Measurements from ENCODE around the gene PDE3B.
A peak's percentile ranks its signal among the peaks of the same experiment; 100 is the strongest.
"Not testable (repeated sequence)": the region's sequence is repeated elsewhere in the genome, so short reads cannot be mapped to it uniquely, and the experiment has no call there.

The PDE3B gene

GRCh38 chr11:14727746-14728145, 84.1 kb downstream of the PDE3B start:
- ATAC-seq = peak; percentile 47; the same call in 1 of the 3 replicates
- TF ChIP-seq BACH2 (CRISPR knock-in tag; IDR thresholded peaks at IDR 0.05; ENCODE audit: borderline replicate concordance) = no peak
- no peak for TF ChIP-seq ESRRG (CRISPR knock-in tag; IDR thresholded peaks at IDR 0.05)
- TF ChIP-seq TCF4 (CRISPR knock-in tag; IDR thresholded peaks at IDR 0.05; ENCODE audit: borderline replicate concordance) = no peak
- TF ChIP-seq, protein P1, sequence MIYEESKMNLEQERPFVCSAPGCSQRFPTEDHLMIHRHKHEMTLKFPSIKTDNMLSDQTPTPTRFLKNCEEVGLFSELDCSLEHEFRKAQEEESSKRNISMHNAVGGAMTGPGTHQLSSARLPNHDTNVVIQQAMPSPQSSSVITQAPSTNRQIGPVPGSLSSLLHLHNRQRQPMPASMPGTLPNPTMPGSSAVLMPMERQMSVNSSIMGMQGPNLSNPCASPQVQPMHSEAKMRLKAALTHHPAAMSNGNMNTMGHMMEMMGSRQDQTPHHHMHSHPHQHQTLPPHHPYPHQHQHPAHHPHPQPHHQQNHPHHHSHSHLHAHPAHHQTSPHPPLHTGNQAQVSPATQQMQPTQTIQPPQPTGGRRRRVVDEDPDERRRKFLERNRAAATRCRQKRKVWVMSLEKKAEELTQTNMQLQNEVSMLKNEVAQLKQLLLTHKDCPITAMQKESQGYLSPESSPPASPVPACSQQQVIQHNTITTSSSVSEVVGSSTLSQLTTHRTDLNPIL (CRISPR knock-in tag; IDR thresholded peaks at IDR 0.05; ENCODE audit: low read depth) = no peak
- TF ChIP-seq ZC3H10 (CRISPR knock-in tag; IDR thresholded peaks at IDR 0.05) = no peak
- no peak for TF ChIP-seq PPARA (CRISPR knock-in tag; IDR thresholded peaks at IDR 0.05; ENCODE audit: borderline replicate concordance)
- TF ChIP-seq ZNF565 (CRISPR knock-in tag; conservative IDR thresholded peaks at IDR 0.05; ENCODE audit: low read depth) = no peak
- TF ChIP-seq GLIS3 (CRISPR knock-in tag; IDR thresholded peaks at IDR 0.05) = no peak
- TF ChIP-seq, protein P2, sequence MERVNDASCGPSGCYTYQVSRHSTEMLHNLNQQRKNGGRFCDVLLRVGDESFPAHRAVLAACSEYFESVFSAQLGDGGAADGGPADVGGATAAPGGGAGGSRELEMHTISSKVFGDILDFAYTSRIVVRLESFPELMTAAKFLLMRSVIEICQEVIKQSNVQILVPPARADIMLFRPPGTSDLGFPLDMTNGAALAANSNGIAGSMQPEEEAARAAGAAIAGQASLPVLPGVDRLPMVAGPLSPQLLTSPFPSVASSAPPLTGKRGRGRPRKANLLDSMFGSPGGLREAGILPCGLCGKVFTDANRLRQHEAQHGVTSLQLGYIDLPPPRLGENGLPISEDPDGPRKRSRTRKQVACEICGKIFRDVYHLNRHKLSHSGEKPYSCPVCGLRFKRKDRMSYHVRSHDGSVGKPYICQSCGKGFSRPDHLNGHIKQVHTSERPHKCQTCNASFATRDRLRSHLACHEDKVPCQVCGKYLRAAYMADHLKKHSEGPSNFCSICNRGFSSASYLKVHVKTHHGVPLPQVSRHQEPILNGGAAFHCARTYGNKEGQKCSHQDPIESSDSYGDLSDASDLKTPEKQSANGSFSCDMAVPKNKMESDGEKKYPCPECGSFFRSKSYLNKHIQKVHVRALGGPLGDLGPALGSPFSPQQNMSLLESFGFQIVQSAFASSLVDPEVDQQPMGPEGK (CRISPR knock-in tag; IDR thresholded peaks at IDR 0.05; ENCODE audit: borderline replicate concordance) = no peak
- no peak for TF ChIP-seq ZNF70 (CRISPR knock-in tag; IDR thresholded peaks at IDR 0.05)
- no peak for TF ChIP-seq ARNTL (CRISPR knock-in tag; IDR thresholded peaks at IDR 0.05; ENCODE audit: borderline replicate concordance, low read depth)
- TF ChIP-seq, protein P3, sequence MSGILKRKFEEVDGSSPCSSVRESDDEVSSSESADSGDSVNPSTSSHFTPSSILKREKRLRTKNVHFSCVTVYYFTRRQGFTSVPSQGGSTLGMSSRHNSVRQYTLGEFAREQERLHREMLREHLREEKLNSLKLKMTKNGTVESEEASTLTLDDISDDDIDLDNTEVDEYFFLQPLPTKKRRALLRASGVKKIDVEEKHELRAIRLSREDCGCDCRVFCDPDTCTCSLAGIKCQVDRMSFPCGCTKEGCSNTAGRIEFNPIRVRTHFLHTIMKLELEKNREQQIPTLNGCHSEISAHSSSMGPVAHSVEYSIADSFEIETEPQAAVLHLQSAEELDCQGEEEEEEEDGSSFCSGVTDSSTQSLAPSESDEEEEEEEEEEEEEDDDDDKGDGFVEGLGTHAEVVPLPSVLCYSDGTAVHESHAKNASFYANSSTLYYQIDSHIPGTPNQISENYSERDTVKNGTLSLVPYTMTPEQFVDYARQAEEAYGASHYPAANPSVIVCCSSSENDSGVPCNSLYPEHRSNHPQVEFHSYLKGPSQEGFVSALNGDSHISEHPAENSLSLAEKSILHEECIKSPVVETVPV (CRISPR knock-in tag; IDR thresholded peaks at IDR 0.05) = no peak

DNA sequence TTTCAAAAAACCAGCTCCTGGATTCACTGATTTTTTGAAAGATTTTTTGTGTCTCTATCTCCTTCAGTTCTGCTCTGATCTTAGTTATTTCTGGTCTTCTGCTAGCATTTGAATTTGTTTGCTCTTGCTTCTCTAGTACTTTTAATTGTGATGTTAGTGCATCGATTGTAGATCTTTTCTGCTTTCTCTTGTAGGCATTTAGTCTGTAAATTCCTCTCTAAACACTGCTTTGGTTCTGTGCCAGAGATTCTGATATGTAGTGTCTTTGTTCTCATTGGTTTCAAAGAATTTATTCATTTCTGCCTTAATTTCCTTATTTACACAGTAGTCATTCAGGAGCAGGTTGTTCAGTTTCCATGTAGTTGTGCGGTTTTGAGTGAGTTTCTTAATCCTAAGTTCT, 96.9 kb downstream of the PDE3B start:
- not testable (repeated sequence) for ATAC-seq

GRCh38 chr11:14741195-14741594, 97.6 kb downstream of the PDE3B start:
- no peak for TF ChIP-seq ZNF565 (CRISPR knock-in tag; conservative IDR thresholded peaks at IDR 0.05; ENCODE audit: low read depth)
- TF ChIP-seq SNAI2 (CRISPR knock-in tag; IDR thresholded peaks at IDR 0.05) = no peak
- TF ChIP-seq CSDC2 (CRISPR knock-in tag; IDR thresholded peaks at IDR 0.05) = no peak
- no peak for TF ChIP-seq ZFP30 (CRISPR knock-in tag; IDR thresholded peaks at IDR 0.05)
- no peak for TF ChIP-seq ESRRG (CRISPR knock-in tag; IDR thresholded peaks at IDR 0.05)
- TF ChIP-seq, protein P2 (CRISPR knock-in tag; IDR thresholded peaks at IDR 0.05; ENCODE audit: borderline replicate concordance) = no peak
- TF ChIP-seq ZNF8 (CRISPR knock-in tag; IDR thresholded peaks at IDR 0.05) = no peak
- TF ChIP-seq ZC3H10 (CRISPR knock-in tag; IDR thresholded peaks at IDR 0.05) = no peak
- no peak for ATAC-seq

DNA sequence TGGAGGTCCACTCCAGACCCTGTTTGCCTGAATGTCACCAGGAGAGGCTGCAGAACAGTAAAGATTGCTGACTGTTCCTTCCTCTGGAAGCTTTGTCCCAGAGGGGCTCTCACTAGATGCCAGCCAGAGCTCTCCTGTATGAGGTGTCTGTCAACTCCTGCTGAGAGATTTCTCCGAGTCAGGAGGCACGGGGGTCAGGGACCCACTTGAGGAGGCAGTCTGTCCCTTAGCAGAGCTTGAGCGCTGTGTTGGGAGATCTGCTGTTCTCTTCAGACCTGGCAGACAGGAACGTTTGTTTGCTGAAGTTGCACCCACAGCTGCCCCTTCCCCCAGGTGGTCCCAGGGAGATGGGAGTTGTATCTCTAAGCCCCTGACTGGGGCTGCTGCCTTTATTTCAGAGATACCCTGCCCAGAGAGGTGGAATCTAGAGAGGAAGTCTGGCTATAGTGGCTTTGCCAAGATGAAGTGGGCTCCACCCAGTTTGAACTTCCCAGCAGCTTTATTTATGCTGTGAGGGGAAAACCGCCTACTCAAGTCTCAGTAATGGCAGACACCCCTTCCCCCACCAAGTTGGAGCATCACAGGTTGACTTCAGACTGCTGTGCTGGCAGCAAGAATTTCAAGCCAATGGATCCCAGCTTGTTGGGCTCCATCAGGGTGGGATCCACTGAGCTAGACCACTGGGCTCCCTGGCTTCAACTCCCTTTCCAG, 99.4 kb downstream of the PDE3B start:
- no peak for TF ChIP-seq ISL1 (CRISPR knock-in tag; IDR thresholded peaks at IDR 0.05)
- TF ChIP-seq, protein P3 (CRISPR knock-in tag; IDR thresholded peaks at IDR 0.05) = no peak
- no peak for TF ChIP-seq PPARA (CRISPR knock-in tag; IDR thresholded peaks at IDR 0.05; ENCODE audit: borderline replicate concordance)
- TF ChIP-seq ZNF565 (CRISPR knock-in tag; conservative IDR thresholded peaks at IDR 0.05; ENCODE audit: low read depth) = no peak
- ATAC-seq = no peak

DNA sequence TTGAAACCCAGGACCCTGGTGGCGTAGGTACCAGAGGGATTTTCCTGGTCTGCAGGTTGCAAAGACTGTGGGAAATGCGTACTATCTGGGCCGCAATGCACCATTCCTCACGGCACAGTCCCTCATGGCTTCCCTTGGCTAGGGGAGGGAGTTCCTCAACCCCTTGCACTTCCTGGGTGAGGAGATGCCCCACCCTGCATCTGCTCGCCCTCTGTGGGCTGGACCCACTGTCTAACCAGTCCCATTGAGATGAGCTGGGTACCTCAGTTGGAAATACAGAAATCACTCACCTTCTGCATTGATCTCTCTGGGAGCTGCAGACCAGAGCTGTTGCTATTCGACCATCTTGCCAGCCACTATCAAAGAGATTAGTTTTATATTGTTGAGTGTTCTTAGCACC, 100.1 kb downstream of the PDE3B start:
- ATAC-seq = not testable (repeated sequence)

Measured in SK-N-SH treated with all-trans-retinoic acid at 6 μM for 48 hours (cell line).